Fibroblast of villous mesenchyme (primary cell): ENCODE data around the gene MAPT. TPM values are rescaled to one million over a fixed set of nuclear protein-coding genes. Genes with fewer than 3 reads are reported as not detected.

ENCODE experiments used
- DNase-seq: peaks from one replicate; pipeline ENCODE4 v3.0.0-alpha.2; 2010; ENCODE audit warnings: low read depth
- H3K4me3 ChIP-seq: 2 replicates; pipeline ENCODE4 v1.5.1; 2011; ENCODE audit warnings: low read depth, mild to moderate bottlenecking, low read length
- total RNA-seq: library from RNA; depleted of rRNA; stranded (reverse); fragments of >200 nt; gene quantifications from 2 replicates; pipeline ENCODE4 v1.2.3, GENCODE V29; 2012
- TF ChIP-seq, protein P1 (sequence below): IDR thresholded peaks from 2 replicates; pipeline ENCODE4 v1.5.1; 2012; ENCODE audit warnings: low read depth, mild to moderate bottlenecking, low read length; ENCODE audit not compliant: insufficient read depth

MAPT gene
- total RNA-seq, 1 donor, result not detected

- H3K4me3 ChIP-seq, result no peak overlapping the region
- TF ChIP-seq, protein P1, sequence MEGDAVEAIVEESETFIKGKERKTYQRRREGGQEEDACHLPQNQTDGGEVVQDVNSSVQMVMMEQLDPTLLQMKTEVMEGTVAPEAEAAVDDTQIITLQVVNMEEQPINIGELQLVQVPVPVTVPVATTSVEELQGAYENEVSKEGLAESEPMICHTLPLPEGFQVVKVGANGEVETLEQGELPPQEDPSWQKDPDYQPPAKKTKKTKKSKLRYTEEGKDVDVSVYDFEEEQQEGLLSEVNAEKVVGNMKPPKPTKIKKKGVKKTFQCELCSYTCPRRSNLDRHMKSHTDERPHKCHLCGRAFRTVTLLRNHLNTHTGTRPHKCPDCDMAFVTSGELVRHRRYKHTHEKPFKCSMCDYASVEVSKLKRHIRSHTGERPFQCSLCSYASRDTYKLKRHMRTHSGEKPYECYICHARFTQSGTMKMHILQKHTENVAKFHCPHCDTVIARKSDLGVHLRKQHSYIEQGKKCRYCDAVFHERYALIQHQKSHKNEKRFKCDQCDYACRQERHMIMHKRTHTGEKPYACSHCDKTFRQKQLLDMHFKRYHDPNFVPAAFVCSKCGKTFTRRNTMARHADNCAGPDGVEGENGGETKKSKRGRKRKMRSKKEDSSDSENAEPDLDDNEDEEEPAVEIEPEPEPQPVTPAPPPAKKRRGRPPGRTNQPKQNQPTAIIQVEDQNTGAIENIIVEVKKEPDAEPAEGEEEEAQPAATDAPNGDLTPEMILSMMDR, result no peak
- no peak for DNase-seq
Observed at GRCh38 chr17:45920083-45920482, 25.7 kb downstream of the MAPT start.

GRCh38 chr17:45923511-45924268 is 29.3 kb downstream of the MAPT start:
- TF ChIP-seq, protein P1, result no peak
- peak; percentile 74 for DNase-seq
- H3K4me3 ChIP-seq, result no peak overlapping the region

- TF ChIP-seq, protein P1, result no peak
- H3K4me3 ChIP-seq, result no peak overlapping the region
- no peak for DNase-seq
Observed at GRCh38 chr17:45924332-45924820, 30.0 kb downstream of the MAPT start.

DNA sequence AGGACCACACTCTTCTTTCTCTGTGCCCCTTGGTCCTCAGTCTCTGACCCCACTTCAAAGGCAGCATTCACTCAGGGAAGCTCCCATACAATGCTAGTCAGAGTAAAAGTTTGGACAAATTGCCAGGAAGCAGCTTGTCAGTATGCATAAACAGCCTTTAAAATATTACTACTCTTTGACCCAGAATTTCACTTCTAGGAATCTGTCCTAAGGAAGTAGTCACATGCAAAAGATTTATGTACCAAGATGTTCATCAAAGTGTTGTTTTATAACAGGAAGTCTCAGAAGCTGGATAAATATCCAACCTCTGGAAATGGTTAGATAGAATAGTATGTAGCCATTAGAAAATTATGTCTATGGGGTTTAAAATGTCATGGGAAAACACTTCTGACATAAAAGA is 31.0 kb downstream of the MAPT start:
- DNase-seq, result peak; percentile 55
- H3K4me3 ChIP-seq, result no peak overlapping the region
- TF ChIP-seq, protein P1, result no peak

GRCh38 chr17:45927247-45927646 is 32.9 kb downstream of the MAPT start:
- no peak for DNase-seq
- TF ChIP-seq, protein P1, result no peak
- H3K4me3 ChIP-seq, result no peak overlapping the region

DNA sequence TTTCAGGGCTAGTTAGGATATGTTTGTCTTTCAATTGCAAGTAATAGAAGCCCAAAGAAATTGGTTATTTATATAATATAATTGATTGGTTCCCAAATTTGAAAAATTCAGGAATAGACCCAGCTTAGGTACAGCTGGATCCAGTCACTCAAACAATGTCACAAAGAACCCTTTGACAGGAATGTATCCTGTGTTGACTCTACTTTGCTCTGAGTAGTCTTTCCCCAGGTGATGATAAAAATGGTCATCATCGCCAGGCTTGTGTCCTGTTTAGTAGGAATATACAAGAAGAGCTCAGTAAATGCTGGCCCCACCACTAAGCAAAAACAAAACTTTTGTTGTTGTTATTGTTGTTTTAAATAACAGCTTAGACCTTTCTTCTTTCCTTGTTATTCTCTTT is 35.0 kb downstream of the MAPT start:
- TF ChIP-seq, protein P1, result no peak
- no peak overlapping the region for H3K4me3 ChIP-seq
- DNase-seq, result no peak

DNA sequence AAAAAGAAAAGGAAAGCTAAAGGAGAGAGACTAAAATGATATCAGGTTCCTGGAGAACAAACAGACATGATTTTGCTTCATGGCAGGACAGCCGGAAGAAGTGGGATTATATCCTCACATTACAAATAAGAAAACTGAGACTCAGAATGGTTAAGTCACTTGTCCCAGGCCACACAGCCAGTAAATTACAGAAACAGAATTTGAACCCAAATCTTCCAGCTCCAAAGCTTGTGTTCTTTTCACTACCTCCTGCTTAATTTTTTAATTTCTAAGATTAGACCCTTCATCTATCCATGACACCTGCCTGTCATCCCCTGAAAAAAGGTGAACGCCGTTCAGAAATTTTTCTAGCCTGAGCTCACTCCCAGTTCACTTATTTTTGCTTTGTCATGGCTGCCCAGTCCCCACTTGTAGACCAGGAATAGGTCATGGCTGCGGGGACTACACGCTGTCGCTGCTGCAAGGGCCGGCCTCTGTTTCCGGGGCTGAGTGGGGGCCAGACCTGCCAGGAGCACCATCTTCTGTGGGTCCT is 36.1 kb downstream of the MAPT start:
- TF ChIP-seq, protein P1, result no peak

More for the DNA sequence above, 36.1 kb downstream of the MAPT start:
- no peak for DNase-seq
- no peak overlapping the region for H3K4me3 ChIP-seq
